ENCODE results near the gene AIG1. TPM values are rescaled to one million over a fixed set of nuclear protein-coding genes. Genes with fewer than 3 reads are reported as not detected.

AIG1 gene
- total and polyA plus RNA-seq, 2 donors from 2014 or later, result 57.3 to 146 TPM

- intact Hi-C loops (cut with DNase I), result no loop called here
- no peak overlapping the region for H3K27ac ChIP-seq (ENCODE audit: low read depth in 2 of 2, low read length in 2 of 2)
- TF ChIP-seq CTCF (IDR thresholded peaks at IDR 0.05; ENCODE audit: borderline replicate concordance, extremely low read depth, insufficient read depth), result no peak
- H3K9me3 ChIP-seq (ENCODE audit: control insufficient read depth in 2 of 3, insufficient read depth in 1 of 3, low read length in 3 of 3), result no peaks in the 10 kb centered on the region
- H3K9ac ChIP-seq (ENCODE audit: low read length in 3 of 3), result no peak overlapping the region
- H3K27me3 ChIP-seq (ENCODE audit: control insufficient read depth, insufficient read depth, low read length), result no peaks in the 10 kb centered on the region
- peak in 1 of 5 donors; percentile 54 for DNase-seq
- FAIRE-seq, result no peak
- no peak overlapping the region for H3K4me3 ChIP-seq (ENCODE audit: low read length in 3 of 3)
- peaks cover 0 to 8% (median 4%) of the 10 kb centered on the region in 3 donors for H3K36me3 ChIP-seq (ENCODE audit: control insufficient read depth in 2 of 3, insufficient read depth in 3 of 3, low read length in 3 of 3)
- H3K4me1 ChIP-seq (ENCODE audit: control insufficient read depth in 2 of 3, insufficient read depth in 2 of 3, low read depth in 1 of 3, low read length in 3 of 3), result no peaks in the 10 kb centered on the region
Measured at GRCh38 chr6:143332153-143332845, 271.6 kb downstream of the AIG1 start.

- no peak overlapping the region for H3K4me3 ChIP-seq (ENCODE audit: low read length in 3 of 3)
- intact Hi-C loops (cut with DNase I), result no loop called here
- H3K9ac ChIP-seq (ENCODE audit: low read length in 3 of 3), result no peak overlapping the region
- H3K9me3 ChIP-seq (ENCODE audit: control insufficient read depth in 2 of 3, insufficient read depth in 1 of 3, low read length in 3 of 3), result no peaks in the 10 kb centered on the region
- TF ChIP-seq CTCF (IDR thresholded peaks at IDR 0.05; ENCODE audit: borderline replicate concordance, extremely low read depth, insufficient read depth), result no peak
- no peaks in the 10 kb centered on the region for H3K4me1 ChIP-seq (ENCODE audit: control insufficient read depth in 2 of 3, insufficient read depth in 2 of 3, low read depth in 1 of 3, low read length in 3 of 3)
- H3K27ac ChIP-seq (ENCODE audit: low read depth in 2 of 2, low read length in 2 of 2), result no peak overlapping the region
- H3K36me3 ChIP-seq (ENCODE audit: control insufficient read depth in 2 of 3, insufficient read depth in 3 of 3, low read length in 3 of 3), result peaks cover 0 to 8% (median 4%) of the 10 kb centered on the region in 3 donors
- DNase-seq (no peak), FAIRE-seq (no peak)
- H3K27me3 ChIP-seq (ENCODE audit: control insufficient read depth, insufficient read depth, low read length), result no peaks in the 10 kb centered on the region
Measured at GRCh38 chr6:143333081-143333480, 272.4 kb downstream of the AIG1 start.

GRCh38 chr6:143333749-143334520 is 273.2 kb downstream of the AIG1 start:
- Histone ChIP-seq H3K27ac (ENCODE audit: low read depth in 2 of 2, low read length in 2 of 2) (no peak overlapping the region), H3K4me3 (ENCODE audit: low read length in 3 of 3) (no peak overlapping the region), H3K9ac (ENCODE audit: low read length in 3 of 3) (no peak overlapping the region), H3K27me3 (ENCODE audit: control insufficient read depth, insufficient read depth, low read length) (no peaks in the 10 kb centered on the region), H3K36me3 (ENCODE audit: control insufficient read depth in 2 of 3, insufficient read depth in 3 of 3, low read length in 3 of 3) (peaks cover 0 to 8% (median 4%) of the 10 kb centered on the region in 3 donors), H3K4me1 (ENCODE audit: control insufficient read depth in 2 of 3, insufficient read depth in 2 of 3, low read depth in 1 of 3, low read length in 3 of 3) (no peaks in the 10 kb centered on the region), H3K9me3 (ENCODE audit: control insufficient read depth in 2 of 3, insufficient read depth in 1 of 3, low read length in 3 of 3) (no peaks in the 10 kb centered on the region)
- no peak for TF ChIP-seq CTCF (IDR thresholded peaks at IDR 0.05; ENCODE audit: borderline replicate concordance, extremely low read depth, insufficient read depth)
- no peak for FAIRE-seq
- intact Hi-C loops (cut with DNase I), result no loop called here
- no peak for DNase-seq
